ENCODE measurements around the gene DTX1. TPM values are rescaled to one million over a fixed set of nuclear protein-coding genes. Genes with fewer than 3 reads are reported as not detected.

The DTX1 gene
- total RNA-seq, 1 donor from 2014 or later = 62.8 TPM

- Mint-ChIP-seq H3K36me3 (ENCODE audit: low read depth, unreplicated experiment) (peaks cover 3% of the 10 kb centered on the region), H3K27ac (ENCODE audit: unreplicated experiment) (no peak overlapping the region), H3K4me1 (ENCODE audit: unreplicated experiment) (peaks cover 13% of the 10 kb centered on the region), H3K27me3 (ENCODE audit: unreplicated experiment) (peaks cover 7% of the 10 kb centered on the region), H3K4me3 (ENCODE audit: unreplicated experiment) (peak overlapping the region; percentile 47), H3K9me3 (ENCODE audit: unreplicated experiment) (no peaks in the 10 kb centered on the region)
- no peak for DNase-seq (ENCODE audit: low spot score)
- no peak for TF ChIP-seq CTCF (IDR thresholded peaks at IDR 0.05; ENCODE audit: unreplicated experiment)
Measured at GRCh38 chr12:113054948-113055486, 1.5 kb upstream of the DTX1 start.

DNA sequence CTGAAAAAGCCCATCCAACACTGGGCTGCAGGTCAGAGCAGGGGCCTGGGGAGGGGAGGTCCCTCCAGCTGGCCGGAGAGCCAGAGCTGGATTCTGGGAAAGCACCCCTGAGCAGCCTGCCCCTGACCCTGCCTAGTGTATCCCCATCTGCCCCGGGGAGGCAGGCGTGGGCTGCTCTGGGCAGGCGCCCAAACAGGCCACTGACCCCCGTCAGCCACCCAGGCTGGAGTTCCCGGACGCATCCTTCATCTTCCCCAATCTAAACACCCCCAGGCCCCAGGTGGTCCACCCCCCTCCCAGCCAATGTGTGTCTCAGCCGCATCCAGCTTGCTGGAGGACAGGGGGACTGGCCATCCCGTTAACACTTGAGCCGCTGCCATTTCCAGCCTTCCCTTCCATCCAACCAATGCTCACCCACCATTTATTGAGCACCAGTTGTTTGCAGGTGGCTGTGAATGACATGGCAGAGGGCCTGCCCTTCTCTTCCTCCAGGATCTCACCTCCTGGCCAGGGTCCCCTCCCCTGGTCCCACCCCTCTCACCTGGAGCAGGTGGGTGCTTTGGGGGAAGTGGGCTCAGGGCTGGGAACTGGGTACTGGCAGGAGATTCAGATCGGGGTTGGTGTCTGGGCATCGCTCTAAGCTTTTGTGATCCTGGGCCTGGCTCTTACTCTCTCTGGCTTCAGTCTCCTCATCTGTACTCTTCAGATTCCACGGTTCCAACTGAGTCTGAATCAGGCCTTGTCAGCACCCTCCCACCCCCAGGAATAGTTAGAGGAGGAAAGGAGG is 743 bp upstream of the DTX1 start:
- DNase-seq (ENCODE audit: low spot score) = no peak
- Mint-ChIP-seq H3K4me1 (ENCODE audit: unreplicated experiment) (peaks cover 13% of the 10 kb centered on the region), H3K27me3 (ENCODE audit: unreplicated experiment) (peaks cover 7% of the 10 kb centered on the region), H3K9me3 (ENCODE audit: unreplicated experiment) (no peaks in the 10 kb centered on the region), H3K36me3 (ENCODE audit: low read depth, unreplicated experiment) (peaks cover 3% of the 10 kb centered on the region), H3K27ac (ENCODE audit: unreplicated experiment) (peak overlapping the region; percentile 24), H3K4me3 (ENCODE audit: unreplicated experiment) (peak overlapping the region; percentile 85)
- no peak for TF ChIP-seq CTCF (IDR thresholded peaks at IDR 0.05; ENCODE audit: unreplicated experiment)

DNA sequence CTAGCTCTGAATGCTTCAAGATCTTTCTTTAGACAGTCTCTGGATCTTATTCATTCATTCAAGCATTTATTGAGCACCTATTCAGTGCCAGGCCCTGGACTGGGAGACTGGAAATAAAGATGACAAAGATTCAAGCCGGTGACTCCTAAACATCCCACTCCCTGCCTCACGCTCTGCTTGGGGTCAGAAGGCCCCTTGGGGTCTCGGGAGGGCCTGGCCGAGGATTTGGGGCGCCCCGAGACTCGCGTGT is 224 bp upstream of the DTX1 start:
- no peak for TF ChIP-seq CTCF (IDR thresholded peaks at IDR 0.05; ENCODE audit: unreplicated experiment)
- Mint-ChIP-seq H3K4me1 (ENCODE audit: unreplicated experiment) (peaks cover 13% of the 10 kb centered on the region), H3K9me3 (ENCODE audit: unreplicated experiment) (no peaks in the 10 kb centered on the region), H3K27me3 (ENCODE audit: unreplicated experiment) (peaks cover 7% of the 10 kb centered on the region), H3K36me3 (ENCODE audit: low read depth, unreplicated experiment) (peaks cover 3% of the 10 kb centered on the region), H3K4me3 (ENCODE audit: unreplicated experiment) (peak overlapping the region; percentile 85), H3K27ac (ENCODE audit: unreplicated experiment) (peak overlapping the region; percentile 24)
- no peak for DNase-seq (ENCODE audit: low spot score)

DNA sequence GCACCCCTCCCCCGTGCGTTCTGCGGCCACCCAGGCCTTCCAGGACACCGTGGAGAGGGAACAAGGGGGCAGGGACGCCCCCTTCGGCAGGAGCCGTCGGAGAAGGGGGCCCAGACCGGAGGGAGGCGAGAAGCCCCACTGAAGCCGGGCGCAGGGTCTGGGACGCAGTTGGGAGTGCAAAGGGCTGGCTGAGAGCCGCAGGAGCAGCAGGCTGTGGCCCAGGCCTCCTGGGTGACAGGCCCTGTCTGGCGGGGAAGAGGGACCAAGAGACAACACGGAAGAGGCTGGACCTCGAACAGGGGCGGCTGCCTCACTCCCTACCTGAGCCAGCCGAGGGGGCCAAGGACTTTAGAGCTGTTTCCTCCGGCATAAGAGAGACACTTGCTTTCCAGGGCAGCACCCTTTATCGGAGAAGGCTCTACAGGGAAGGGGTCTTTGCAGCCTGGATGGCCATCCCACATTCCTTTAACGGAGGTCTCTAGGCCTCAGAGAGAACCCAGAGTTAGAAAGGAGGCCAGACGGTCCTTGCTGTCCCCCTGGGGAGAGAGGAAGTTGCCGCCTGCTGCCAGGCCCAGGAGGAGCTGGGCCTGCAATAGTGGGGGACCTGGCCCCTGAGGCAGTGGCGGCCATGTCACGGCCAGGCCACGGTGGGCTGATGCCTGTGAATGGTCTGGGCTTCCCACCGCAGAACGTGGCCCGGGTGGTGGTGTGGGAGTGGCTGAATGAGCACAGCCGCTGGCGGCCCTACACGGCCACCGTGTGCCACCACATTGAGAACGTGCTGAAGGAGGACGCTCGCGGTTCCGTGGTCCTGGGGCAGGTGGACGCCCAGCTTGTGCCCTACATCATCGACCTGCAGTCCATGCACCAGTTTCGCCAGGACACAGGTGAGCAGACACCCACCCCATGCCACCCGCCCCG is 1.3 kb downstream of the DTX1 start:
- H3K36me3 Mint-ChIP-seq (ENCODE audit: low read depth, unreplicated experiment) = peaks cover 3% of the 10 kb centered on the region
- H3K27me3 Mint-ChIP-seq (ENCODE audit: unreplicated experiment) = peaks cover 9% of the 10 kb centered on the region
- H3K4me3 Mint-ChIP-seq (ENCODE audit: unreplicated experiment) = peak overlapping the region; percentile 84
- TF ChIP-seq CTCF (IDR thresholded peaks at IDR 0.05; ENCODE audit: unreplicated experiment) = no peak
- DNase-seq (ENCODE audit: low spot score) = no peak
- peaks cover 4% of the 10 kb centered on the region for H3K4me1 Mint-ChIP-seq (ENCODE audit: unreplicated experiment)
- H3K27ac Mint-ChIP-seq (ENCODE audit: unreplicated experiment) = no peak overlapping the region
- no peaks in the 10 kb centered on the region for H3K9me3 Mint-ChIP-seq (ENCODE audit: unreplicated experiment)
